ENCODE results near the gene SNAPC5. TPM values are rescaled to one million over a fixed set of nuclear protein-coding genes. Genes with fewer than 3 reads are reported as not detected.

The SNAPC5 gene
- total and polyA plus RNA-seq, 2 of the 13 experiments (the other 11 are each of a cell fraction or from before 2014, with no cell fraction given): 14.8 to 36.2 TPM

DNA sequence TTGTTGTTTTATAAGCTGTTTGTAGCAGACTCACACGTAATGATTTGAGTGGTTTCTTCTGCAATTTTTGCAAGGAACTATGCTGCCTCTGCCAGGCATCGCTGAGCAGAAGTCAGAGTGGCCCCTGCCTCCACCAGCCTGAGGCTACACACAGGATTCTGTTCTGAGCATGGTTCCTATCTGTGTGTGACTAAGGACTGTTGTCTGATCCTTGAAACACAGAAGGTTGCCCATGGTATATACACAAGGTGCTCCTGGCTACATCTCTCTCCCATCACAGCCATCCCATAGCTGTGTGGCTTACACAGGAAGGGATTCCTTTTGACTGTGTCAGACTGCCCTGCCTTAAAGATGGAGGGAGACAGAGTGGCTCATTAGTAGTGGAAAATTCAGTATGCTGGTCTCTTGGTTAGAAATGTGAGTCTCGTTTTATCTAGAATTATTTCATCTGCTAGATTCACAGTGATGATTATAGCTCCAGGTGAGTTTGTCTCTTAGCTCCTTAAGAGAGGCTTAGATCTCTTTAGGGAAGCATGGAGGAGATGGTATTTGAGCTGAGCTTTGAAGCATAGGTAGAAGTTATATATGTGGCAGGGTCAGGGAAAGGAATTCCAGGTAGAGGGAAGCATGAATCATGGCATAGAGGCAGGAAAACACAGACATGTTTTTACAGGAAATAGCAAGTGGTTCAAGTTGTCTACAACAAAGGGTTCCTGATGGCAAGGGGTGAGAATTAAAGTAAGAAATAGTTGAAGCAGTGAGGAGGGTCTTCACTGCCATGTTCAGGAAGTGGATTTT is 37.5 kb downstream of the SNAPC5 start:
- Histone ChIP-seq H3K4me1 (ENCODE audit: insufficient read depth, low read length) (no peaks in the 10 kb centered on the region), H3K79me2 (ENCODE audit: insufficient read depth, low read length) (no peaks in the 10 kb centered on the region), H3K9ac (ENCODE audit: insufficient read depth, low read depth, low read length) (no peak overlapping the region), H3K27me3 (ENCODE audit: control insufficient read depth in 1 of 2, insufficient read depth in 2 of 2, low read length in 2 of 2) (no peaks in the 10 kb centered on the region), H2AFZ (ENCODE audit: low read length) (no peak overlapping the region), H3K36me3 (replicated peaks in 1 of 2; ENCODE audit: control insufficient read depth in 1 of 2, insufficient read depth in 2 of 2, low read length in 2 of 2) (peaks cover 4 to 16% of the 10 kb centered on the region in 2 experiments; a peak in 3 of 5 replicates), H3K9me3 (ENCODE audit: low read length) (no peaks in the 10 kb centered on the region), H4K20me1 (ENCODE audit: insufficient read depth, low read length) (no peaks in the 10 kb centered on the region), H3K4me3 (replicated peaks in 1 of 3; ENCODE audit: insufficient read depth in 1 of 3, low read depth in 2 of 3, low read length in 3 of 3) (no peak overlapping the region), H3K27ac (ENCODE audit: extremely low read length, insufficient read depth, low read length) (no peak overlapping the region), H3K4me2 (ENCODE audit: low read depth, low read length) (no peak overlapping the region)
- no TSS peak for BruUV-seq (replicated peaks)
- in situ Hi-C loops (cut with HindIII; ENCODE audit: extremely low pct_ligation_motif_present, low pct_unique_long_range_greater_than_20kb) (no loop called here), intact Hi-C loops (cut with micrococcal nuclease; ENCODE audit: unreplicated experiment) (no loop called here)
- no peak for FAIRE-seq
- 93% methylated on average over 3 of the region's 3 CpGs for WGBS (ENCODE audit: low lambda C conversion rate)
- ATAC-seq: no peak
- ChIA-PET CTCF (ENCODE audit: low intra/inter-chr PET ratio, low total read pairs) (no interaction called here), POLR2A (interaction anchor here (0.6 kb wide), 1 partner anchor 102 kb away, joined by 4 read pairs; no protein-coding TSS in a partner anchor)
- no peak for DNase-seq (ENCODE audit: low spot score)
- TF ChIP-seq ZNF546 (CRISPR knock-in tag; conservative IDR thresholded peaks at IDR 0.05) (no peak), CREB1 (IDR thresholded peaks at IDR 0.05) (no peak), CREB1 (CRISPR knock-in tag; IDR thresholded peaks at IDR 0.05) (no peak), HNRNPH1 (optimal IDR thresholded peaks at IDR 0.05; ENCODE audit: low read depth, low read length) (no peak), HCFC1 (IDR thresholded peaks at IDR 0.05; ENCODE audit: low read depth, low read length) (no peak), ZSCAN30 (CRISPR knock-in tag; IDR thresholded peaks at IDR 0.05) (no peak), HOXD1 (CRISPR knock-in tag; IDR thresholded peaks at IDR 0.05) (no peak)
- TF ChIP-seq, protein P1, sequence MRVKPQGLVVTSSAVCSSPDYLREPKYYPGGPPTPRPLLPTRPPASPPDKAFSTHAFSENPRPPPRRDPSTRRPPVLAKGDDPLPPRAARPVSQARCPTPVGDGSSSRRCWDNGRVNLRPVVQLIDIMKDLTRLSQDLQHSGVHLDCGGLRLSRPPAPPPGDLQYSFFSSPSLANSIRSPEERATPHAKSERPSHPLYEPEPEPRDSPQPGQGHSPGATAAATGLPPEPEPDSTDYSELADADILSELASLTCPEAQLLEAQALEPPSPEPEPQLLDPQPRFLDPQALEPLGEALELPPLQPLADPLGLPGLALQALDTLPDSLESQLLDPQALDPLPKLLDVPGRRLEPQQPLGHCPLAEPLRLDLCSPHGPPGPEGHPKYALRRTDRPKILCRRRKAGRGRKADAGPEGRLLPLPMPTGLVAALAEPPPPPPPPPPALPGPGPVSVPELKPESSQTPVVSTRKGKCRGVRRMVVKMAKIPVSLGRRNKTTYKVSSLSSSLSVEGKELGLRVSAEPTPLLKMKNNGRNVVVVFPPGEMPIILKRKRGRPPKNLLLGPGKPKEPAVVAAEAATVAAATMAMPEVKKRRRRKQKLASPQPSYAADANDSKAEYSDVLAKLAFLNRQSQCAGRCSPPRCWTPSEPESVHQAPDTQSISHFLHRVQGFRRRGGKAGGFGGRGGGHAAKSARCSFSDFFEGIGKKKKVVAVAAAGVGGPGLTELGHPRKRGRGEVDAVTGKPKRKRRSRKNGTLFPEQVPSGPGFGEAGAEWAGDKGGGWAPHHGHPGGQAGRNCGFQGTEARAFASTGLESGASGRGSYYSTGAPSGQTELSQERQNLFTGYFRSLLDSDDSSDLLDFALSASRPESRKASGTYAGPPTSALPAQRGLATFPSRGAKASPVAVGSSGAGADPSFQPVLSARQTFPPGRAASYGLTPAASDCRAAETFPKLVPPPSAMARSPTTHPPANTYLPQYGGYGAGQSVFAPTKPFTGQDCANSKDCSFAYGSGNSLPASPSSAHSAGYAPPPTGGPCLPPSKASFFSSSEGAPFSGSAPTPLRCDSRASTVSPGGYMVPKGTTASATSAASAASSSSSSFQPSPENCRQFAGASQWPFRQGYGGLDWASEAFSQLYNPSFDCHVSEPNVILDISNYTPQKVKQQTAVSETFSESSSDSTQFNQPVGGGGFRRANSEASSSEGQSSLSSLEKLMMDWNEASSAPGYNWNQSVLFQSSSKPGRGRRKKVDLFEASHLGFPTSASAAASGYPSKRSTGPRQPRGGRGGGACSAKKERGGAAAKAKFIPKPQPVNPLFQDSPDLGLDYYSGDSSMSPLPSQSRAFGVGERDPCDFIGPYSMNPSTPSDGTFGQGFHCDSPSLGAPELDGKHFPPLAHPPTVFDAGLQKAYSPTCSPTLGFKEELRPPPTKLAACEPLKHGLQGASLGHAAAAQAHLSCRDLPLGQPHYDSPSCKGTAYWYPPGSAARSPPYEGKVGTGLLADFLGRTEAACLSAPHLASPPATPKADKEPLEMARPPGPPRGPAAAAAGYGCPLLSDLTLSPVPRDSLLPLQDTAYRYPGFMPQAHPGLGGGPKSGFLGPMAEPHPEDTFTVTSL (CRISPR knock-in tag; IDR thresholded peaks at IDR 0.05; ENCODE audit: borderline replicate concordance): no peak
- TF ChIP-seq, protein P2, sequence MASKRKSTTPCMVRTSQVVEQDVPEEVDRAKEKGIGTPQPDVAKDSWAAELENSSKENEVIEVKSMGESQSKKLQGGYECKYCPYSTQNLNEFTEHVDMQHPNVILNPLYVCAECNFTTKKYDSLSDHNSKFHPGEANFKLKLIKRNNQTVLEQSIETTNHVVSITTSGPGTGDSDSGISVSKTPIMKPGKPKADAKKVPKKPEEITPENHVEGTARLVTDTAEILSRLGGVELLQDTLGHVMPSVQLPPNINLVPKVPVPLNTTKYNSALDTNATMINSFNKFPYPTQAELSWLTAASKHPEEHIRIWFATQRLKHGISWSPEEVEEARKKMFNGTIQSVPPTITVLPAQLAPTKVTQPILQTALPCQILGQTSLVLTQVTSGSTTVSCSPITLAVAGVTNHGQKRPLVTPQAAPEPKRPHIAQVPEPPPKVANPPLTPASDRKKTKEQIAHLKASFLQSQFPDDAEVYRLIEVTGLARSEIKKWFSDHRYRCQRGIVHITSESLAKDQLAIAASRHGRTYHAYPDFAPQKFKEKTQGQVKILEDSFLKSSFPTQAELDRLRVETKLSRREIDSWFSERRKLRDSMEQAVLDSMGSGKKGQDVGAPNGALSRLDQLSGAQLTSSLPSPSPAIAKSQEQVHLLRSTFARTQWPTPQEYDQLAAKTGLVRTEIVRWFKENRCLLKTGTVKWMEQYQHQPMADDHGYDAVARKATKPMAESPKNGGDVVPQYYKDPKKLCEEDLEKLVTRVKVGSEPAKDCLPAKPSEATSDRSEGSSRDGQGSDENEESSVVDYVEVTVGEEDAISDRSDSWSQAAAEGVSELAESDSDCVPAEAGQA (IDR thresholded peaks at IDR 0.05; ENCODE audit: low read depth): no peak
- TF ChIP-seq, protein P2 (CRISPR knock-in tag; IDR thresholded peaks at IDR 0.05; ENCODE audit: borderline replicate concordance): no peak
- TF ChIP-seq, protein P3, sequence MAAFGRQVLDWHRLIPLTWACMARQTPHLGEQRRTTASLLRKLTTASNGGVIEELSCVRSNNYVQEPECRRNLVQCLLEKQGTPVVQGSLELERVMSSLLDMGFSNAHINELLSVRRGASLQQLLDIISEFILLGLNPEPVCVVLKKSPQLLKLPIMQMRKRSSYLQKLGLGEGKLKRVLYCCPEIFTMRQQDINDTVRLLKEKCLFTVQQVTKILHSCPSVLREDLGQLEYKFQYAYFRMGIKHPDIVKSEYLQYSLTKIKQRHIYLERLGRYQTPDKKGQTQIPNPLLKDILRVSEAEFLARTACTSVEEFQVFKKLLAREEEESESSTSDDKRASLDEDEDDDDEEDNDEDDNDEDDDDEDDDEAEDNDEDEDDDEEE (CRISPR knock-in tag; IDR thresholded peaks at IDR 0.05): no peak

Measured in HepG2 (cell line).